GM18858 (cell line): ENCODE data around the gene CSTPP1.
A peak's percentile ranks its signal among the peaks of the same experiment; 100 is the strongest.

Experiments
- ATAC-seq: cut with Tn5 transposase; IDR thresholded peaks from one replicate; pipeline ENCODE4 v1.9.1; 2021; ENCODE audit not compliant: unreplicated experiment

The CSTPP1 gene

GRCh38 chr11:47176328-47177228, 240.0 kb downstream of the CSTPP1 start, which contains the start of gene ARFGAP2:
TSS of gene ARFGAP2 (minus strand) at chr11:47176879. CDS start at chr11:47176853, 26 bp downstream.
- peak; percentile 78 for ATAC-seq

- ATAC-seq: peak; percentile 36
These were observed 240.8 kb downstream of the CSTPP1 start for GRCh38 chr11:47177229-47177845.

- ATAC-seq: no peak
These were observed 241.3 kb downstream of the CSTPP1 start for GRCh38 chr11:47177846-47178245.

GRCh38 chr11:47178316-47178715, 241.8 kb downstream of the CSTPP1 start:
- ATAC-seq: no peak

GRCh38 chr11:47178737-47179654, 242.4 kb downstream of the CSTPP1 start:
- no peak for ATAC-seq

- ATAC-seq: no peak
These were observed 243.1 kb downstream of the CSTPP1 start for GRCh38 chr11:47179655-47179991.

GRCh38 chr11:47180006-47180787, 243.6 kb downstream of the CSTPP1 start:
- no peak for ATAC-seq

GRCh38 chr11:47181271-47181670, 244.7 kb downstream of the CSTPP1 start:
- no peak for ATAC-seq

GRCh38 chr11:47182380-47182779, 245.8 kb downstream of the CSTPP1 start:
- no peak for ATAC-seq

- ATAC-seq: no peak
These were observed 246.7 kb downstream of the CSTPP1 start for GRCh38 chr11:47183031-47183856.

GRCh38 chr11:47183969-47184368, 247.4 kb downstream of the CSTPP1 start:
- ATAC-seq: no peak

- ATAC-seq: no peak
These were observed 248.2 kb downstream of the CSTPP1 start for GRCh38 chr11:47184711-47185304.

GRCh38 chr11:47185305-47186075, 248.9 kb downstream of the CSTPP1 start:
- ATAC-seq: no peak

- no peak for ATAC-seq
These were observed 249.6 kb downstream of the CSTPP1 start, which contains the start of gene PACSIN3 for GRCh38 chr11:47186076-47186699. TSS of gene PACSIN3 (minus strand) at chr11:47186434. CDS start at chr11:47182727, 3,707 bp downstream.

GRCh38 chr11:47186700-47187695, 250.4 kb downstream of the CSTPP1 start:
- ATAC-seq: no peak

GRCh38 chr11:47187723-47188122, 251.2 kb downstream of the CSTPP1 start:
- ATAC-seq: no peak

- no peak for ATAC-seq
These were observed 251.7 kb downstream of the CSTPP1 start for GRCh38 chr11:47188259-47188658.
